ENCODE measurements around the gene DOLPP1. TPM values are rescaled to one million over a fixed set of nuclear protein-coding genes. Genes with fewer than 3 reads are reported as not detected.

The DOLPP1 gene
- total RNA-seq, 1 experiment from 2014 or later: 30.4 TPM

GRCh38 chr9:129138144-129138462, 57.2 kb downstream of the DOLPP1 start:
- intact Hi-C loops (cut with micrococcal nuclease; ENCODE audit: unreplicated experiment): loop anchor here (5.0 kb wide), 2 partner anchors 359 to 649 kb away; no protein-coding TSS in a partner anchor
- peaks cover 32% of the 10 kb centered on the region for H3K36me3 ChIP-seq (ENCODE audit: insufficient read depth, low read length, poor library complexity, severe bottlenecking)
- TF ChIP-seq EZH2 (IDR thresholded peaks at IDR 0.05; ENCODE audit: borderline replicate concordance, low read depth, low read length, poor library complexity, severe bottlenecking): no peak
- TF ChIP-seq, protein P1, sequence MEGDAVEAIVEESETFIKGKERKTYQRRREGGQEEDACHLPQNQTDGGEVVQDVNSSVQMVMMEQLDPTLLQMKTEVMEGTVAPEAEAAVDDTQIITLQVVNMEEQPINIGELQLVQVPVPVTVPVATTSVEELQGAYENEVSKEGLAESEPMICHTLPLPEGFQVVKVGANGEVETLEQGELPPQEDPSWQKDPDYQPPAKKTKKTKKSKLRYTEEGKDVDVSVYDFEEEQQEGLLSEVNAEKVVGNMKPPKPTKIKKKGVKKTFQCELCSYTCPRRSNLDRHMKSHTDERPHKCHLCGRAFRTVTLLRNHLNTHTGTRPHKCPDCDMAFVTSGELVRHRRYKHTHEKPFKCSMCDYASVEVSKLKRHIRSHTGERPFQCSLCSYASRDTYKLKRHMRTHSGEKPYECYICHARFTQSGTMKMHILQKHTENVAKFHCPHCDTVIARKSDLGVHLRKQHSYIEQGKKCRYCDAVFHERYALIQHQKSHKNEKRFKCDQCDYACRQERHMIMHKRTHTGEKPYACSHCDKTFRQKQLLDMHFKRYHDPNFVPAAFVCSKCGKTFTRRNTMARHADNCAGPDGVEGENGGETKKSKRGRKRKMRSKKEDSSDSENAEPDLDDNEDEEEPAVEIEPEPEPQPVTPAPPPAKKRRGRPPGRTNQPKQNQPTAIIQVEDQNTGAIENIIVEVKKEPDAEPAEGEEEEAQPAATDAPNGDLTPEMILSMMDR (conservative IDR thresholded peaks at IDR 0.05; ENCODE audit: low read depth, low read length): no peak
- POLR2A ChIA-PET (ENCODE audit: low non-redundant PET): no interaction called here
- no peaks in the 10 kb centered on the region for H3K27me3 ChIP-seq (replicated peaks; ENCODE audit: insufficient read depth, low read depth, low read length, poor library complexity)
- H3K4me1 ChIP-seq (ENCODE audit: insufficient read depth, low read length, poor library complexity, severe bottlenecking): peaks cover 43% of the 10 kb centered on the region
- CTCF ChIA-PET: interaction anchor here (2.9 kb wide), 1 partner anchor 487 kb away, joined by 40 read pairs; the partner anchor contains the start of gene NTMT1
- peak overlapping the region; percentile 100 for H3K27ac ChIP-seq (ENCODE audit: low read depth, low read length, poor library complexity, severe bottlenecking)
- no peaks in the 10 kb centered on the region for H3K9me3 ChIP-seq (ENCODE audit: low read depth, low read length, poor library complexity, severe bottlenecking)
- no peak overlapping the region for H3K4me3 ChIP-seq (ENCODE audit: low read depth, low read length, poor library complexity, severe bottlenecking)
- DNase-seq (ENCODE audit: low spot score): no peak
- BruUV-seq (replicated peaks): no TSS peak

DNA sequence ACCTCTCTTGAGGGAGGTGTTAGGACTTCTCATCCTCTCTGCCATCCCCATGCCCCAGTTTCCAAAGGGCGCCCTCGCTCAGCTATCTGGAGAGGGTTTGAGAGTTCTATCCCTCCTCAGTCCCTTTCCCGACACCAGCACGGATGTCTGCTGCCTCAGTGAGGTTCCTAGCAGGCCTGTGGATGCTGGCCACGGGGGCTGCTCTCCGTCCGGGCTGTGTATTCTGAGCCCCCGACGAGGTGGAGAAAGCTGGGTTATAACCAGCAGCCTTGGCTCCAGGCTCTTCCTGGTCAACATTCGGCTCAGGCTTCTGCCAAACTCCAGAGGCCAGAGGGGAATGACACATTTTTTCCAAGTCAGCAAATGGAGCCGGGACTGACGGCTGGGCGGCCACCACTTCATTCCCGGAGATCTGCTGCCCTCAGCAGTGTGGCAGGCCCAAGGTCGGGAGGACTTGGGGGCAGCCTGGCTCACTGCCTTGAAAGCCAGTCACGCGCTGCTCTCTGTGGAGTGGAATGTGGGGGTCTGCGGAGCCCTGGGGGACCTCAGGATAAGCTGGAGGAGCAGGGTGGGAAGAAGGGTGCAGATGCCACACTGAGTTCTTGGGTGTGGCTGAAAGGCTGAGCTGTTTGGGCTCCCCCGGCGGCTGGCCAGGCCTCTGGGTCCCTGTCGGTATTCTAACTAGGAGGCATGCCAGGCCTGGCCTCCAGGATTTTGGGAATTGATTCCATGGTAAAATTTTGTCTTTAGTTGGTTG, 57.7 kb downstream of the DOLPP1 start:
- TF ChIP-seq EZH2 (IDR thresholded peaks at IDR 0.05; ENCODE audit: borderline replicate concordance, low read depth, low read length, poor library complexity, severe bottlenecking): no peak
- Histone ChIP-seq H3K27me3 (replicated peaks; ENCODE audit: insufficient read depth, low read depth, low read length, poor library complexity) (no peaks in the 10 kb centered on the region), H3K4me1 (ENCODE audit: insufficient read depth, low read length, poor library complexity, severe bottlenecking) (peaks cover 48% of the 10 kb centered on the region), H3K4me3 (ENCODE audit: low read depth, low read length, poor library complexity, severe bottlenecking) (no peak overlapping the region), H3K9me3 (ENCODE audit: low read depth, low read length, poor library complexity, severe bottlenecking) (no peaks in the 10 kb centered on the region), H3K27ac (ENCODE audit: low read depth, low read length, poor library complexity, severe bottlenecking) (peak overlapping the region; percentile 100), H3K36me3 (ENCODE audit: insufficient read depth, low read length, poor library complexity, severe bottlenecking) (peaks cover 32% of the 10 kb centered on the region)
- no TSS peak for BruUV-seq (replicated peaks)
- CTCF ChIA-PET: interaction anchor here (0.5 to 2.9 kb wide), 8 partner anchors 13 to 652 kb away, joined by 3 to 40 read pairs (median 4); partner anchors contain the start of gene NTMT1
- DNase-seq (ENCODE audit: low spot score): no peak
- POLR2A ChIA-PET (ENCODE audit: low non-redundant PET): no interaction called here
- intact Hi-C loops (cut with micrococcal nuclease; ENCODE audit: unreplicated experiment): loop anchor here (1.0 to 5.0 kb wide), 3 partner anchors 359 to 649 kb away; no protein-coding TSS in a partner anchor

DNA sequence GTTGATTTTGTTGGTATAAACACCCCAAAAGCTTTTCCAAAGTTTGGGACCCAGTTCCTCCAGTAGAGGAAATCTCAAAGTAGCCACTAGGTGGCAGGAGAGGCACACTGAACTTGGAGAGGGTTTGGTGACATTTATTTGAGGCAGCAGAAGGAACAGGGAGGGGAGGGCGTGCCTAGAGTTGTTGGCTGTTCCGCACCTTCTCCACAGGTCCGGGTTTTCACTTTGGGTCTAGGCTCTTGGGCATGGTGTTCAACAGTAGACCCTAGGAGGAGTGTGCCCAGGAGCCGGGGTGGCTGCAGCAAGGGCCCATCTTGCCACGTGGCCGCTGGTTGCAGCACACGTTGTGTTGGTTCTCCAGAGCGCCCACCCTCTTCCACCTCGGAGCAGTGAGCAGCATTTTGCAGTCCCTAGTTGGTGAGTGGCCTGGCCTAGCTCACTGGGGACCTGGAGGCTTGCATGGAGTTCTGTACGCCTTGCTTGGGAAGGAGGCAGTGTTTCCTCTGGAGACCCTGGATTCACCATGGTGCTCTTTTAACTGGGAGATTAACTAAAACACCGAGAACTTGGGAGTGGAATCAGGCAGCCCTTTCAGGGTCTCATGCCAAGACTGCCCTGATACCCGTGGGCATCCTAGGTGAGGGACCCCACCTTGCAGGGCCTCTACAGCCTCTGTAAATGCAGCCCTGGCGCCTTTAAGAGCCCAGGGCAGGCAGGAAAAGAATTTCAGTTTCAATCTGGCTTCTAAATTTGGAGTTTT, 58.5 kb downstream of the DOLPP1 start:
- Histone ChIP-seq H3K27ac (ENCODE audit: low read depth, low read length, poor library complexity, severe bottlenecking) (peak overlapping the region; percentile 100), H3K4me3 (ENCODE audit: low read depth, low read length, poor library complexity, severe bottlenecking) (peak overlapping the region; percentile 41), H3K4me1 (ENCODE audit: insufficient read depth, low read length, poor library complexity, severe bottlenecking) (peaks cover 49% of the 10 kb centered on the region), H3K36me3 (ENCODE audit: insufficient read depth, low read length, poor library complexity, severe bottlenecking) (peaks cover 38% of the 10 kb centered on the region), H3K9me3 (ENCODE audit: low read depth, low read length, poor library complexity, severe bottlenecking) (no peaks in the 10 kb centered on the region), H3K27me3 (replicated peaks; ENCODE audit: insufficient read depth, low read depth, low read length, poor library complexity) (no peaks in the 10 kb centered on the region)
- BruUV-seq (replicated peaks): no TSS peak
- ChIA-PET POLR2A (ENCODE audit: low non-redundant PET) (interaction anchor here (0.6 kb wide), 2 partner anchors 11 to 310 kb away, joined by 3 to 4 read pairs; no protein-coding TSS in a partner anchor), CTCF (interaction anchor here (0.5 to 2.9 kb wide), 14 partner anchors 8 to 651 kb away, joined by 3 to 40 read pairs (median 4); partner anchors contain the start of gene NTMT1)
- TF ChIP-seq EZH2 (IDR thresholded peaks at IDR 0.05; ENCODE audit: borderline replicate concordance, low read depth, low read length, poor library complexity, severe bottlenecking): no peak
- TF ChIP-seq, protein P1 (conservative IDR thresholded peaks at IDR 0.05; ENCODE audit: low read depth, low read length): peak; percentile 92
- intact Hi-C loops (cut with micrococcal nuclease; ENCODE audit: unreplicated experiment): loop anchor here (1.0 to 5.0 kb wide), 3 partner anchors 358 to 648 kb away; no protein-coding TSS in a partner anchor
- peak; percentile 93 for DNase-seq (ENCODE audit: low spot score)
